Measurements from ENCODE around the gene RAMP2. TPM values are rescaled to one million over a fixed set of nuclear protein-coding genes. Genes with fewer than 3 reads are reported as not detected.

RAMP2 gene
- total RNA-seq, 4 donors from 2014 or later: 66.9 to 160 (median 128) TPM

DNA sequence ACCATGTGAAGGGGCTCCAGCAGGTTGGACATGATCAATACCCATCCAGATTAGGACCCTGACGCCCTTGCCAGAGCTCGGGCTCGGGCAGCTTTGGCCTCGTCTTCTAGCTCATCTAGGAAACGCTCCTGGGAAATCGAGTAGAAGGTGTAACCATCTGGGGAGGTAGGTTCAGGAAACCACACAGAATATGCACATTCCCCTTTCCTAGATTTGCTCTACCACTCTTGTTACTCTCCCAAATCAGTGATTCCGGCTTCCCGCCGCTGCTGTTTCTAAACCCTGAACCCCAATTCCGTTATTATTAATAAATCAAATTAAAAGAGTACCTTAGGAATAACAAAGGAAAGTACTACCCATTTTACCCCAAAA lies 37.0 kb downstream of the RAMP2 start:
- no peak for TF ChIP-seq CTCF (IDR thresholded peaks at IDR 0.05; ENCODE audit: low read depth)

- TF ChIP-seq CTCF (IDR thresholded peaks at IDR 0.05; ENCODE audit: low read depth): no peak
These were observed 37.7 kb downstream of the RAMP2 start, which contains the start of the genes CNTD1 and COA3 for GRCh38 chr17:42798383-42799380. TSS of gene CNTD1 (plus strand) at chr17:42798861. CDS start at chr17:42799068, 207 bp downstream. TSS of gene COA3 (minus strand) at chr17:42798704. CDS start at chr17:42798681, 23 bp downstream.

DNA sequence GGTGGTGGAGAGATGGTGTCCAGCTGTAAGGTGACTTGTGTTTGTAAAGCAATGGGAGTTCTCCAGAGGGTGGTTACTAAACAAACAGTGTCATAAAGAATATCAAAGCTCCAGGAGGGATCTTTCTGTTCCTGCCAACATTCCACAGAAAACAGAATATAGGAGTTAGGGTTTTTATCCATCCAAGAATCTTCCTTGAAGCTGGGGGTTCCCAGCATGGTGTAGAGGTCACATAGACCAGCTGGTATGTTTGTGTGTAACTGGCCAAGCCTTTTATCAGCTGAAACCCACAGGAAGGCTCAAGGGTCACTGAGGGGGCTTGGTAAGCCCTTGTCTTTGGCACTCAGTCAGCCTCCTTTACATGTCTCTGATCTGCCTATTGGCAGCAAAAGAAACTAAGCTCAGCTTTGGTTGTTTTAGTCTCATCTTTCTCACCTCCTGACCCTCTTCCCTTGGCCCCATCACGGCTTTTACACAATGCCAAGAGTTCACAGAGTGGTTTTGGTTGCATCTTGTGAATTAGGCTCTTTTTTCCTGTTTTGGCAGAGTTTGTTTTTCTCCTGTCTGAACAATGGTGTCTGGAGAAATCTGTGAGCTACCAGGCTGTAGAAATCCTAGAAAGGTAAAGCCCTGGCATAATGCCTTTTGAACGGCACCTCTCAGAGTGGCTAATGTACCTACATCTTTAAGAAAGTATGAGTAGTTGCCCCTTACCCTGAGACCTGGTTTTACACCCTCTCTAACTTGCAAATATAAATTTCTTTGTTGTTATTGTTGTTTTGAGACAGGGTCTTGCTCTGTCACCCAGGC lies 42.3 kb downstream of the RAMP2 start:
- TF ChIP-seq CTCF (IDR thresholded peaks at IDR 0.05; ENCODE audit: low read depth): no peak

- no peak for TF ChIP-seq CTCF (IDR thresholded peaks at IDR 0.05; ENCODE audit: low read depth)
These were observed 43.9 kb downstream of the RAMP2 start for GRCh38 chr17:42804918-42805367.

- TF ChIP-seq CTCF (IDR thresholded peaks at IDR 0.05; ENCODE audit: low read depth): no peak
These were observed 45.2 kb downstream of the RAMP2 start for GRCh38 chr17:42806249-42806648.

DNA sequence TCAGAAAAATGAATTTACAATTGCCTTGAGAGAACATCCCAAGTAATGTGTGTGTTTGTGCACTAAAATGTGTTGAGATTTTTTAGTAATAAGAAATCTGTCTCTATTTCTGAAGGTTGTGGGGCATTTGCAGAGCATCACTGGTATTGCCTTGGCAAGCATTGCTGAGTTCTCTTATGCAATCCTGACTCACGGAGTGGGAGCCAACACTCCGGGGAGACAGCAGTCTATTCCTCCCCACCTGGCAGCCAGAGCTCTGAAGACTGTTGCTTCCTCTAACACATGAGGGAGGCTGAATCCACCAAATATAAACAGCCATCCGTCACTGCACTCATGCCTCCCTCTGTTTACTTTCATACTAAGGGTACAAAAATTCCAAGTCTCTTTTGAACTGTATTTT lies 48.2 kb downstream of the RAMP2 start:
- TF ChIP-seq CTCF (IDR thresholded peaks at IDR 0.05; ENCODE audit: low read depth): no peak

Small RNAs within 50 kb of the gene (small RNA-seq; reads per million reads assigned to genes)
- not detected for gene HMGN2P15

Other genes with a start within 250 kb of the RAMP2 start
- 100 to 1,000 TPM in 1 of 4 donors, 10 to 100 TPM in 3; 43.5 to 123 (median 62.4) TPM for gene NAGLU, start 225.0 kb upstream of the RAMP2 start, total RNA-seq
- gene HSD17B1, start 208.3 kb upstream of the RAMP2 start, total RNA-seq: 1 to 10 TPM in 2 of 4 donors, under 1 TPM in 2; 0.49 to 4.1 (median 1.2) TPM
- gene COASY, start 199.1 kb upstream of the RAMP2 start, total RNA-seq: 10 to 100 TPM; 20.4 to 40.1 (median 22.7) TPM
- gene MLX, start 194.1 kb upstream of the RAMP2 start, total RNA-seq: 10 to 100 TPM; 59.3 to 78.0 (median 68.8) TPM
- gene PSMC3IP, start 183.5 kb upstream of the RAMP2 start, total RNA-seq: 1 to 10 TPM; 1.1 to 4.0 (median 3.6) TPM
- 10 to 100 TPM; 36.4 to 62.0 (median 57.4) TPM for gene RETREG3, start 151.9 kb upstream of the RAMP2 start, total RNA-seq
- 10 to 100 TPM; 16.3 to 35.8 (median 23.5) TPM for gene TUBG1, start 151.5 kb upstream of the RAMP2 start, total RNA-seq
- gene TUBG2, start 101.9 kb upstream of the RAMP2 start, total RNA-seq: 10 to 100 TPM; 12.1 to 29.6 (median 21.2) TPM
- 10 to 100 TPM in 1 of 4 donors, 1 to 10 TPM in 3; 5.4 to 64.8 (median 7.4) TPM for gene PLEKHH3, start 84.2 kb upstream of the RAMP2 start, total RNA-seq
- gene CCR10, start 79.4 kb upstream of the RAMP2 start, total RNA-seq: 1 to 10 TPM in 1 of 4 donors, under 1 TPM in 3; 0.44 to 8.7 (median 0.83) TPM
- gene CNTNAP1, start 78.7 kb upstream of the RAMP2 start, total RNA-seq: 1 to 10 TPM; 1.8 to 3.8 (median 2.5) TPM
- gene EZH1, start 16.2 kb upstream of the RAMP2 start, total RNA-seq: 100 to 1,000 TPM in 1 of 4 donors, 10 to 100 TPM in 3; 53.7 to 126 (median 91.8) TPM
- 10 to 100 TPM; 40.1 to 53.4 (median 47.4) TPM for gene VPS25, start 12.2 kb downstream of the RAMP2 start, total RNA-seq
- under 1 TPM in 3 of 4 donors, not detected in 1; 0.16 to 0.85 (median 0.19) TPM for gene WNK4, start 19.4 kb downstream of the RAMP2 start, total RNA-seq
- 10 to 100 TPM; 51.8 to 76.6 (median 60.4) TPM for gene COA3, start 37.5 kb downstream of the RAMP2 start, total RNA-seq
- gene CNTD1, start 37.6 kb downstream of the RAMP2 start, total RNA-seq: under 1 TPM in 2 of 4 donors, not detected in 2; 0.44 to 0.68 TPM
- gene BECN1, start 63.1 kb downstream of the RAMP2 start, total RNA-seq: 100 to 1,000 TPM in 3 of 4 donors, 10 to 100 TPM in 1; 85.3 to 129 (median 120) TPM
- gene PSME3, start 72.2 kb downstream of the RAMP2 start, total RNA-seq: 10 to 100 TPM; 52.7 to 80.9 (median 60.1) TPM
- gene AOC2, start 83.4 kb downstream of the RAMP2 start, total RNA-seq: 10 to 100 TPM in 1 of 4 donors, 1 to 10 TPM in 3; 4.1 to 15.0 (median 9.4) TPM
- gene AOC3, start 90.0 kb downstream of the RAMP2 start, total RNA-seq: 100 to 1,000 TPM; 120 to 591 (median 262) TPM
- gene G6PC1, start 139.6 kb downstream of the RAMP2 start, total RNA-seq: not detected
- 10 to 100 TPM; 18.4 to 38.2 (median 22.1) TPM for gene AARSD1, start 203.2 kb downstream of the RAMP2 start, total RNA-seq
- not detected for gene PTGES3L, start 218.9 kb downstream of the RAMP2 start, total RNA-seq
- gene RUNDC1, start 219.3 kb downstream of the RAMP2 start, total RNA-seq: 10 to 100 TPM in 3 of 4 donors, 1 to 10 TPM in 1; 7.2 to 12.1 (median 10.5) TPM
- 1,000 to 10,000 TPM in 3 of 4 donors, 100 to 1,000 TPM in 1; 912 to 2,032 (median 1,085) TPM for gene RPL27, start 237.2 kb downstream of the RAMP2 start, total RNA-seq
- 10 to 100 TPM; 20.7 to 44.1 (median 24.8) TPM for gene IFI35, start 245.6 kb downstream of the RAMP2 start, total RNA-seq